ENCODE results near the gene GSTCD. TPM values are rescaled to one million over a fixed set of nuclear protein-coding genes. Genes with fewer than 3 reads are reported as not detected.

Gene GSTCD
- total and polyA plus RNA-seq, 2 experiments from 2014 or later, result 11.3 to 39.1 TPM

DNA sequence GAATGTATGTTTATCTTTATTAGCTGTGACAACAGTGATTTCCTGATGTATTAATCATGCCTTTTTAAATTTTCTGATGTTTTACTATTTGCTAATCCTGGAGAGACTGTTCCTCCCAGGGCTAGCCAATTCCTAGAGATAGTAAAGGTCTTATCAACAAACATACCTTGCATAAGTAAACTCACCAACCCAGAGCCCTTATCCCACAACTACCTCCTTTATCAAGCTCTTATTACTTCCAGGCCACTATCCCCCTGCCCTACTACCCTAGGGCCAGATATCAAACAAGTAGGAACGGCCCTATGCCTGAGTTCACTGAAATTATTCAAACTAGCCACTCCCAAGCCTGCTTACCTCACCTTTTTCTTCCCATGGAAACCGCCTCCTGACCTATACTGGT, 128.5 kb downstream of the GSTCD start:
- ATAC-seq (no peak), DNase-seq (ENCODE audit: low spot score) (no peak)
- H3K27ac ChIP-seq (ENCODE audit: low read depth), result no peak overlapping the region
- H3K9me3 Mint-ChIP-seq, result no peaks in the 10 kb centered on the region
- H3K79me2 ChIP-seq (replicated peaks; ENCODE audit: insufficient read depth), result no peaks in the 10 kb centered on the region
- peaks cover 5% of the 10 kb centered on the region for H3K27me3 Mint-ChIP-seq (ENCODE audit: insufficient read depth, low read depth, poor library complexity)
- peaks cover 27% of the 10 kb centered on the region for H3K36me3 Mint-ChIP-seq (ENCODE audit: low read depth)
- H3K4me1 Mint-ChIP-seq, result no peaks in the 10 kb centered on the region
- H3K27ac Mint-ChIP-seq, result no peak overlapping the region
- no peak overlapping the region for H3K4me3 ChIP-seq
- H4K20me1 ChIP-seq (replicated peaks; ENCODE audit: insufficient read depth), result no peaks in the 10 kb centered on the region
- no peaks in the 10 kb centered on the region for H3K9me2 ChIP-seq (ENCODE audit: insufficient read depth)
- no peaks in the 10 kb centered on the region for H3K4me1 ChIP-seq (ENCODE audit: insufficient read depth)
- H3K4me3 Mint-ChIP-seq, result no peak overlapping the region
- H3K36me3 ChIP-seq (ENCODE audit: insufficient read depth), result peaks cover 7% of the 10 kb centered on the region; the same call in 1 of the 2 replicates
- no peak overlapping the region for H2AFZ ChIP-seq
- no peaks in the 10 kb centered on the region for H3F3A ChIP-seq (replicated peaks; ENCODE audit: low read depth)
- H3K4me2 ChIP-seq, result no peak overlapping the region
- no peak for TF ChIP-seq ZNF331 (CRISPR knock-in tag; IDR thresholded peaks at IDR 0.05; ENCODE audit: low read depth)
- TF ChIP-seq POLR2AphosphoS5 (IDR thresholded peaks at IDR 0.05; ENCODE audit: low read depth), result no peak
- no peak for TF ChIP-seq CREB1 (CRISPR knock-in tag; IDR thresholded peaks at IDR 0.05; ENCODE audit: low read depth)
- no peak for TF ChIP-seq JUNB (IDR thresholded peaks at IDR 0.05; ENCODE audit: unreplicated experiment)
- TF ChIP-seq STAT1 (IDR thresholded peaks at IDR 0.05; ENCODE audit: unreplicated experiment), result no peak
- TF ChIP-seq ETS1 (IDR thresholded peaks at IDR 0.05), result no peak
- TF ChIP-seq EZH2phosphoT487 (IDR thresholded peaks at IDR 0.05; ENCODE audit: unreplicated experiment), result no peak
- TF ChIP-seq EZH2 (IDR thresholded peaks at IDR 0.05; ENCODE audit: low read depth, unreplicated experiment), result no peak
- no peak for TF ChIP-seq ZNF462 (CRISPR knock-in tag; IDR thresholded peaks at IDR 0.05)
- TF ChIP-seq, protein P1, sequence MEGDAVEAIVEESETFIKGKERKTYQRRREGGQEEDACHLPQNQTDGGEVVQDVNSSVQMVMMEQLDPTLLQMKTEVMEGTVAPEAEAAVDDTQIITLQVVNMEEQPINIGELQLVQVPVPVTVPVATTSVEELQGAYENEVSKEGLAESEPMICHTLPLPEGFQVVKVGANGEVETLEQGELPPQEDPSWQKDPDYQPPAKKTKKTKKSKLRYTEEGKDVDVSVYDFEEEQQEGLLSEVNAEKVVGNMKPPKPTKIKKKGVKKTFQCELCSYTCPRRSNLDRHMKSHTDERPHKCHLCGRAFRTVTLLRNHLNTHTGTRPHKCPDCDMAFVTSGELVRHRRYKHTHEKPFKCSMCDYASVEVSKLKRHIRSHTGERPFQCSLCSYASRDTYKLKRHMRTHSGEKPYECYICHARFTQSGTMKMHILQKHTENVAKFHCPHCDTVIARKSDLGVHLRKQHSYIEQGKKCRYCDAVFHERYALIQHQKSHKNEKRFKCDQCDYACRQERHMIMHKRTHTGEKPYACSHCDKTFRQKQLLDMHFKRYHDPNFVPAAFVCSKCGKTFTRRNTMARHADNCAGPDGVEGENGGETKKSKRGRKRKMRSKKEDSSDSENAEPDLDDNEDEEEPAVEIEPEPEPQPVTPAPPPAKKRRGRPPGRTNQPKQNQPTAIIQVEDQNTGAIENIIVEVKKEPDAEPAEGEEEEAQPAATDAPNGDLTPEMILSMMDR (conservative IDR thresholded peaks at IDR 0.05; ENCODE audit: low read depth in 2 of 2), result no peak
- no peak for TF ChIP-seq REST (IDR thresholded peaks at IDR 0.05; ENCODE audit: unreplicated experiment)
- no peak for TF ChIP-seq ZNF114 (CRISPR knock-in tag; IDR thresholded peaks at IDR 0.05)
- TF ChIP-seq NANOG (IDR thresholded peaks at IDR 0.05; ENCODE audit: borderline replicate concordance), result no peak
- no peaks in the 10 kb centered on the region for H3K27me3 ChIP-seq (ENCODE audit: insufficient read depth)

Data from GM23338 (cell line).